GM12891 (cell line): ENCODE results near the gene NFATC4.

Experiments used
- POLR2A ChIP-seq: IDR thresholded peaks from 2 replicates; pipeline ENCODE4 v1.6.1; 2011; ENCODE audit warnings: low read depth, low read length, control low read depth
- POLR2AphosphoS5 ChIP-seq: IDR thresholded peaks from 2 replicates; pipeline ENCODE4 v1.6.1; 2011; ENCODE audit warnings: low read depth, low read length, control low read depth
- POU2F2 ChIP-seq: IDR thresholded peaks from 2 replicates; pipeline ENCODE4 v1.6.1; 2011; ENCODE audit warnings: low read depth, mild to moderate bottlenecking, control low read depth, low read length, moderate library complexity
- SPI1 ChIP-seq: IDR thresholded peaks from 2 replicates; pipeline ENCODE4 v1.6.1; 2011; ENCODE audit warnings: low read depth, low read length, control low read depth
- TAF1 ChIP-seq: IDR thresholded peaks from 2 replicates; pipeline ENCODE4 v1.6.1; 2011; ENCODE audit warnings: low read depth, low read length, control low read depth

DNA sequence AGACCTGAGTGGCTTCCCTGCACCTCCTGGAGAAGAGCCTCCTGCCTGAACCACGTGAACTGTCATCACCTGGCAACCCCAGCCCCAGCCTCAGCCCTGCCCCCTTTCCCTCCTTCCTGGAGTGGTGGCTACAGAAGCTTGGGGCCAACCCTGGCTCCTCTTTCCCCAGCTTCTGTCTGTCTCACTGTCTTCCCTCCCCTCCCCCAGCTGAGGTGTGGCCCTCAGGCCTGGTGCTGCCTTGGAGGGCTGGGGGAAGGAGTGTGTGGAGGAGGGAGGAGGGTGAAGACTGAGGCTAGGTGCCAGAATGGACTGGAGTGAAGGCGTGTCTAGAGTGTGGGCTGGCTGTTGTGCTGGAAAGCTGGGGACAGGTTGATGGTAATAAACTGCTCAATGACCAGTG is 9.7 kb downstream of the NFATC4 start:
- TF ChIP-seq POLR2A (no peak), POLR2AphosphoS5 (no peak), POU2F2 (no peak), TAF1 (no peak), SPI1 (no peak)
